ENCODE results near the gene C5orf15.

- TF ChIP-seq CTCF (IDR thresholded peaks at IDR 0.05) (no peak), POLR2A (IDR thresholded peaks at IDR 0.05) (no peak)
Observed at GRCh38 chr5:133936651-133937015, 31.8 kb downstream of the C5orf15 start.
